RWPE2 (cell line): ENCODE measurements around the gene MBNL1.

Source experiments
- ATAC-seq: fragments of 200-7000 bp; cut with Tn5 transposase; 3 replicates; pipeline ENCODE4 v1.9.1; 2021; ENCODE audit warnings: low read depth
- DNase-seq: peaks from one replicate; pipeline ENCODE4 v3.0.0-alpha.2; 2020; ENCODE audit warnings: low spot score
- H3K27ac ChIP-seq: fragments of 450-650 bp; 2 replicates; pipeline ENCODE4 v1.5.1; 2017; ENCODE audit warnings: mild to moderate bottlenecking; ENCODE audit not compliant: poor library complexity, severe bottlenecking
- H3K27me3 ChIP-seq: fragments of 250-450 bp; sonication (Bioruptor Pico); 2 replicates; pipeline ENCODE4 v1.5.1; 2021; ENCODE audit warnings: mild to moderate bottlenecking, moderate library complexity; ENCODE audit not compliant: insufficient read depth, poor library complexity, severe bottlenecking
- H3K36me3 ChIP-seq: fragments of 250-450 bp; sonication (Bioruptor Pico); 2 replicates; pipeline ENCODE4 v1.5.1; 2020; ENCODE audit warnings: low read depth, mild to moderate bottlenecking, moderate library complexity
- H3K4me1 ChIP-seq: fragments of 250-450 bp; sonication (Bioruptor Pico); 2 replicates; pipeline ENCODE4 v1.5.1; 2021; ENCODE audit warnings: mild to moderate bottlenecking, moderate library complexity; ENCODE audit not compliant: insufficient read depth, poor library complexity, severe bottlenecking
- H3K4me3 ChIP-seq: fragments of 250-450 bp; sonication (Bioruptor Pico); 2 replicates; pipeline ENCODE4 v1.5.1; 2021; ENCODE audit warnings: mild to moderate bottlenecking, moderate library complexity; ENCODE audit not compliant: severe bottlenecking
- H3K9me3 ChIP-seq: fragments of 250-450 bp; sonication (Bioruptor Pico); 2 replicates; pipeline ENCODE4 v1.5.1; 2021; ENCODE audit warnings: mild to moderate bottlenecking, moderate library complexity; ENCODE audit not compliant: severe bottlenecking
- TF ChIP-seq, protein P1 (sequence below): fragments of 450-650 bp; IDR thresholded peaks from one replicate; pipeline ENCODE4 v1.5.1; 2017; ENCODE audit warnings: mild to moderate bottlenecking, moderate library complexity; ENCODE audit not compliant: poor library complexity, severe bottlenecking

Gene MBNL1

DNA sequence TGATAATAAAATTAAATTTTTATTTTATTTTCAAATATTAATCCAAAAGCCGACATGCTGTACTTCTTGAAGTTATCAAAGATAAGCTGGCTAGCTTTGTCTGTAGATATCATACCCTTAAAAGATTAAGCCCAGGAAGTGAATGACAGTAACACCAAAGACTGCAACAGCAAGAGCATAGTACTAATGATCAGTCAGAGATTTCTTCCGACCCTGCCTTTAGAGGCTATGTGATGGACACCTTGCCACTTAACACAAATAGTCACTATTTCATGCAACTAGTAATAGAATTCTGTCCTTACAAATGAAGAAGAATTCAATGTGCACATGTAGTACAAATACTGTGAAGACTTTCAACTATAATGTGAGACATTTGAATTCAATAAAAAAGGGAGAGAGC, 9.3 kb upstream of the MBNL1 start:
- no peaks in the 10 kb centered on the region for H3K9me3 ChIP-seq
- TF ChIP-seq, protein P1, sequence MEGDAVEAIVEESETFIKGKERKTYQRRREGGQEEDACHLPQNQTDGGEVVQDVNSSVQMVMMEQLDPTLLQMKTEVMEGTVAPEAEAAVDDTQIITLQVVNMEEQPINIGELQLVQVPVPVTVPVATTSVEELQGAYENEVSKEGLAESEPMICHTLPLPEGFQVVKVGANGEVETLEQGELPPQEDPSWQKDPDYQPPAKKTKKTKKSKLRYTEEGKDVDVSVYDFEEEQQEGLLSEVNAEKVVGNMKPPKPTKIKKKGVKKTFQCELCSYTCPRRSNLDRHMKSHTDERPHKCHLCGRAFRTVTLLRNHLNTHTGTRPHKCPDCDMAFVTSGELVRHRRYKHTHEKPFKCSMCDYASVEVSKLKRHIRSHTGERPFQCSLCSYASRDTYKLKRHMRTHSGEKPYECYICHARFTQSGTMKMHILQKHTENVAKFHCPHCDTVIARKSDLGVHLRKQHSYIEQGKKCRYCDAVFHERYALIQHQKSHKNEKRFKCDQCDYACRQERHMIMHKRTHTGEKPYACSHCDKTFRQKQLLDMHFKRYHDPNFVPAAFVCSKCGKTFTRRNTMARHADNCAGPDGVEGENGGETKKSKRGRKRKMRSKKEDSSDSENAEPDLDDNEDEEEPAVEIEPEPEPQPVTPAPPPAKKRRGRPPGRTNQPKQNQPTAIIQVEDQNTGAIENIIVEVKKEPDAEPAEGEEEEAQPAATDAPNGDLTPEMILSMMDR = no peak
- no peak overlapping the region for H3K4me3 ChIP-seq
- no peaks in the 10 kb centered on the region for H3K36me3 ChIP-seq
- no peaks in the 10 kb centered on the region for H3K27me3 ChIP-seq
- H3K4me1 ChIP-seq = peaks cover 20% of the 10 kb centered on the region
- DNase-seq = no peak
- no peak overlapping the region for H3K27ac ChIP-seq
- no peak for ATAC-seq

DNA sequence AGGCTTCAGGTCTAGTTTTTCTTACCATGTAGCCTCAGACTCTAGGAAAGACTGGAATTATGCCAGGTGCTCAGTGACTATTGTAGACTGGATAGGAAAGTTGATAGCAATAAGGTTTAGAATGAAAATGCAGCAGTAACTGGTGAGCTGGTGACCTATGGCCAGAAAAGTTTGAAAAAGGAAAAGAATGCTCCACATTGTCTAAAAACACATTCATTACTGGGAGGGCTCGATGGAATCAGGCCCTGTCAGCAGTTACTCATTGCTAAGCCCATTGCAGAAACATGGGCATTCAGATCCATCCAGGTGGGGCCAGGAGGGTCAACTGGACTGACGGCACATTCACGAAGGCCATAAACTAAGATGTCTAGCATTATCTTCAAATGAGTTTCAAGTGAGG, 8.7 kb upstream of the MBNL1 start:
- Histone ChIP-seq H3K4me1 (peaks cover 20% of the 10 kb centered on the region), H3K36me3 (no peaks in the 10 kb centered on the region), H3K4me3 (no peak overlapping the region), H3K27me3 (no peaks in the 10 kb centered on the region), H3K9me3 (no peaks in the 10 kb centered on the region), H3K27ac (no peak overlapping the region)
- ATAC-seq = no peak
- no peak for DNase-seq
- TF ChIP-seq, protein P1 = no peak

DNA sequence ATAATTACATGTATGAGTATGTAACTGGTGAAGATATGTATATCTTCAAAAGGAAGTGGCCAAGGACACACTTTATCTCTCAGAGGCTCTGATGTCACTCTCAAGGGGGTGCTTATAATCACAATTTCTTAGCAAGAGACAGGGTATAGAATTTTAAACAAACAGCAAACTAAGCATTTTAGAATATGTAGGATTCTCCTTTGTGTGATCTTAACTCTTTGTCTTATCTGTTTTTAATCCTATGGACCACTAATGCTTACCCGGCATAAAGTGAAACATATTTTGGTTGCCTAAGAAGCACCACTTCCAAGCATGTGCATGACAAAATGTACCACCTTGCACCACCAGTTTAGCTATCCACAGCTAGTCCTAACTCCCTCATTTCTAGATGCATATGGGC, 8.2 kb upstream of the MBNL1 start:
- Histone ChIP-seq H3K4me3 (no peak overlapping the region), H3K36me3 (no peaks in the 10 kb centered on the region), H3K27me3 (no peaks in the 10 kb centered on the region), H3K4me1 (peaks cover 20% of the 10 kb centered on the region), H3K27ac (no peak overlapping the region), H3K9me3 (no peaks in the 10 kb centered on the region)
- DNase-seq (no peak), ATAC-seq (no peak)
- TF ChIP-seq, protein P1 = no peak

DNA sequence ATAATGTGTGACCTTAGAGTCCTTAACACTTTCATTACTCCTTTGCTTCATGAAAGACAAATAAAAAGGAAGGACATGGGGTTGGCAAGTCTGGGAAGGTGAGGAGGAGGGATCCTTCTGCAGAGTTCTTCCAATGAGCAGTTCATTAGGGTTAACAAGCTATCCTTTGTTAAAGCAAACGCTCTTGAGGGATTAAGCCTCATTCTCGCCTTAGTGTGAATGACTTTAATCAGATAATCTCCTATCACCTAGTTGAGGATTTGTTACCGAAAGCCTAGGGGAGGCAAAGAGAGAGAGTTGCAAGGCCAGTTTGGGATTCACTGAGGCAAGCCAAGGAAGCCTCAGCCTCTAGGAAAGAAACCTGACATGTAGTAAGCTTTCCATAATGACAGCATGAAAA, 7.4 kb upstream of the MBNL1 start:
- H3K9me3 ChIP-seq = no peaks in the 10 kb centered on the region
- H3K27me3 ChIP-seq = no peaks in the 10 kb centered on the region
- no peak overlapping the region for H3K4me3 ChIP-seq
- TF ChIP-seq, protein P1 = no peak
- H3K27ac ChIP-seq = no peak overlapping the region
- H3K4me1 ChIP-seq = peaks cover 23% of the 10 kb centered on the region
- H3K36me3 ChIP-seq = no peaks in the 10 kb centered on the region
- no peak for DNase-seq
- ATAC-seq = no peak

DNA sequence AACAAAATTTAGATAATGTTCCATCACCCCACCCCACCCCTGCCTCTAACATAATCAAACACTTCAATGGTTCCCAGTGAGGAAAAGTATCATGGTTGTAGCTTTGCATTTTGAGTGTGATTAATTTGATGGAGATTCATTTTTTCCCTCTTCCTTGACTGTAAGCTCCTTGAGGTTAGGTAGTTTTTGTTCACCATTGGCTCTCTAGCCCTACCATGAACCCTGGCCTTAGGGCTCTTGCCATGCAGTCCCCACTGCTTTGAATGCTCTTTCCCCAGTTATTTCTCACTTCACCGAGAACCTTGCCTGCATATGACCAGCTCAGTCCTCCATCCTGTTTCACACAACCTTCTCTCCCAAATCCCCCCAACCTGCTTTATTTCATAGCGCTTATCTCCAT, 5.0 kb upstream of the MBNL1 start:
- peaks cover 32% of the 10 kb centered on the region for H3K4me1 ChIP-seq
- no peak for ATAC-seq

More for the DNA sequence above, 5.0 kb upstream of the MBNL1 start:
- Histone ChIP-seq H3K27me3 (no peaks in the 10 kb centered on the region), H3K36me3 (no peaks in the 10 kb centered on the region), H3K9me3 (no peaks in the 10 kb centered on the region), H3K4me3 (no peak overlapping the region), H3K27ac (no peak overlapping the region)
- no peak for DNase-seq
- TF ChIP-seq, protein P1 = no peak
